GM12878 (cell line): Measurements from ENCODE around the gene BFSP1.

Experiments
- EP300 ChIP-seq, 2 experiments: fragments of 150-350 bp in 1 of 2; IDR thresholded peaks; 2 replicates each; pipeline ENCODE4 v1.6.1; 2011 to 2012; ENCODE audit warnings: low read depth in 2 of 2, low read length in 2 of 2, borderline replicate concordance in 1 of 2, improper control_type of control experiment in 1 of 2, inconsistent platforms in 1 of 2; ENCODE audit not compliant: control insufficient read depth in 1 of 2
- JUND ChIP-seq: IDR thresholded peaks from 2 replicates; pipeline ENCODE4 v1.6.1; 2012; ENCODE audit warnings: low read depth, mild to moderate bottlenecking, low read length, improper control_type of control experiment, moderate library complexity
- MYC ChIP-seq: IDR thresholded peaks from 2 replicates; pipeline ENCODE4 v1.6.1; 2011; ENCODE audit warnings: mild to moderate bottlenecking, low read length, moderate library complexity, inconsistent platforms; ENCODE audit not compliant: insufficient read depth, insufficient replicate concordance, insufficient read length, severe bottlenecking
- POLR2A ChIP-seq: IDR thresholded peaks from 2 replicates; pipeline ENCODE4 v1.6.1; 2011; ENCODE audit warnings: low read depth, mild to moderate bottlenecking, low read length
- SIN3A ChIP-seq: IDR thresholded peaks from 2 replicates; pipeline ENCODE4 v1.6.1; 2012; ENCODE audit warnings: low read depth, low read length, improper control_type of control experiment
- SMC3 ChIP-seq: IDR thresholded peaks from 2 replicates; pipeline ENCODE4 v1.6.1; 2011; ENCODE audit warnings: low read length, improper control_type of control experiment, borderline replicate concordance
- SRF ChIP-seq, 2 experiments: IDR thresholded peaks; 2 replicates each; pipeline ENCODE4 v1.6.1; 2011; ENCODE audit warnings: low read depth in 2 of 2, low read length in 2 of 2, mild to moderate bottlenecking in 1 of 2, moderate library complexity in 1 of 2
- TAF1 ChIP-seq: IDR thresholded peaks from 2 replicates; pipeline ENCODE4 v1.6.1; 2011; ENCODE audit warnings: mild to moderate bottlenecking, low read depth, low read length, borderline replicate concordance
- ZNF217 ChIP-seq: fragments of 450-650 bp; IDR thresholded peaks from 2 replicates; pipeline ENCODE4 v1.6.1; 2017; ENCODE audit warnings: antibody characterized with exemption, mild to moderate bottlenecking
- ZSCAN29 ChIP-seq: fragments of 450-650 bp; IDR thresholded peaks from 2 replicates; pipeline ENCODE4 v1.6.1; 2017; ENCODE audit warnings: mild to moderate bottlenecking, moderate library complexity
- TF ChIP-seq, protein P1 (sequence below): IDR thresholded peaks from 2 replicates; pipeline ENCODE4 v1.6.1; 2012; ENCODE audit warnings: mild to moderate bottlenecking, low read depth, low read length

DNA sequence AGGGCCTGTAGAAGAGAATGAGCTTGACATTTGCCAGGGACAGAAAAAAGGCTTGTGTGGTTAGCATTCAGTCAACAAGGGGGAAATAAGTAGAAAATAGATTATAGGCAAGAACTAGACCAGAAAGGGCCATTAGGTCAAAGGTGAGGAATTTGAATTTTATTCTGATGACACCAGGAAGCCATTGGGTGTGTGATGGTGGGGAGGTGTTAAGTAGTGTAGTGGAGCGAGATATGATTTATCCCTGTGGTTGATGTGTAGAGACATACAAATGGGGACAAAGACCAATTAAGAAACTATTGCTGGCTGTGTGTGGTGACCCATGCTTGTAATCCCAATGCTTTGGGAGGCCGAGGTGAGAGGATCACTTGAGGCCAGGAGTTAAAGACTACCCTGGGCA lies 49.7 kb upstream of the BFSP1 start:
- TF ChIP-seq MYC (no peak), POLR2A (no peak), SRF (IDR thresholded peaks at IDR 0.05; ENCODE audit: low read depth in 2 of 2, low read length in 2 of 2) (no peak), ZNF217 (no peak), EP300 (IDR thresholded peaks at IDR 0.05; ENCODE audit: borderline replicate concordance in 1 of 2, control insufficient read depth in 1 of 2, low read depth in 2 of 2, low read length in 2 of 2) (no peak), ZSCAN29 (no peak), TAF1 (no peak), SMC3 (no peak), SIN3A (no peak), JUND (no peak)
- TF ChIP-seq, protein P1, sequence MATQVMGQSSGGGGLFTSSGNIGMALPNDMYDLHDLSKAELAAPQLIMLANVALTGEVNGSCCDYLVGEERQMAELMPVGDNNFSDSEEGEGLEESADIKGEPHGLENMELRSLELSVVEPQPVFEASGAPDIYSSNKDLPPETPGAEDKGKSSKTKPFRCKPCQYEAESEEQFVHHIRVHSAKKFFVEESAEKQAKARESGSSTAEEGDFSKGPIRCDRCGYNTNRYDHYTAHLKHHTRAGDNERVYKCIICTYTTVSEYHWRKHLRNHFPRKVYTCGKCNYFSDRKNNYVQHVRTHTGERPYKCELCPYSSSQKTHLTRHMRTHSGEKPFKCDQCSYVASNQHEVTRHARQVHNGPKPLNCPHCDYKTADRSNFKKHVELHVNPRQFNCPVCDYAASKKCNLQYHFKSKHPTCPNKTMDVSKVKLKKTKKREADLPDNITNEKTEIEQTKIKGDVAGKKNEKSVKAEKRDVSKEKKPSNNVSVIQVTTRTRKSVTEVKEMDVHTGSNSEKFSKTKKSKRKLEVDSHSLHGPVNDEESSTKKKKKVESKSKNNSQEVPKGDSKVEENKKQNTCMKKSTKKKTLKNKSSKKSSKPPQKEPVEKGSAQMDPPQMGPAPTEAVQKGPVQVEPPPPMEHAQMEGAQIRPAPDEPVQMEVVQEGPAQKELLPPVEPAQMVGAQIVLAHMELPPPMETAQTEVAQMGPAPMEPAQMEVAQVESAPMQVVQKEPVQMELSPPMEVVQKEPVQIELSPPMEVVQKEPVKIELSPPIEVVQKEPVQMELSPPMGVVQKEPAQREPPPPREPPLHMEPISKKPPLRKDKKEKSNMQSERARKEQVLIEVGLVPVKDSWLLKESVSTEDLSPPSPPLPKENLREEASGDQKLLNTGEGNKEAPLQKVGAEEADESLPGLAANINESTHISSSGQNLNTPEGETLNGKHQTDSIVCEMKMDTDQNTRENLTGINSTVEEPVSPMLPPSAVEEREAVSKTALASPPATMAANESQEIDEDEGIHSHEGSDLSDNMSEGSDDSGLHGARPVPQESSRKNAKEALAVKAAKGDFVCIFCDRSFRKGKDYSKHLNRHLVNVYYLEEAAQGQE, result no peak
